B cell (primary cell): ENCODE measurements around the gene INTS7. TPM values are rescaled to one million over a fixed set of nuclear protein-coding genes. Genes with fewer than 3 reads are reported as not detected.

Experiments
- ATAC-seq: fragments of 200-7000 bp; cut with Tn5 transposase; one replicate; pipeline ENCODE4 v1.10.0; 2021; ENCODE audit warnings: low read depth, mild to moderate bottlenecking, moderate number of reproducible peaks, moderate library complexity
- CTCF ChIA-PET: fragments of 350-600 bp; sonication (Branson Sonifier 250); formaldehyde crosslinking; loops from one replicate; lab custom pipeline; 2021; ENCODE audit warnings: antibody characterized with exemption, inconsistent platforms; lab: Charles Lee
- POLR2A ChIA-PET: fragments of 350-600 bp; sonication (Branson Sonifier 250); formaldehyde crosslinking; loops from one replicate; lab custom pipeline; 2021; ENCODE audit warnings: antibody characterized with exemption; lab: Charles Lee
- DNase-seq: peaks from one replicate; pipeline ENCODE4 v3.0.0; 2013
- H2AFZ ChIP-seq: 2 replicates; pipeline ENCODE4 v1.6.1; 2012; ENCODE audit warnings: mild to moderate bottlenecking, low read depth, low read length; ENCODE audit not compliant: insufficient read depth, poor library complexity, severe bottlenecking
- H3K27ac ChIP-seq, 2 donors: 1 replicate in 1 of 2; 2 replicates in 1 of 2; pipeline ENCODE4 v1.5.1; 2012 to 2013; ENCODE audit warnings: low read length in 2 of 2, mild to moderate bottlenecking in 2 of 2, moderate library complexity in 1 of 2
- H3K27me3 ChIP-seq, 4 experiments: fragments of 200-600 bp in 1 of 4; sonication (generic) in 1 of 4; replicated peaks in 1 of 4; 1 replicate in 2 of 4; 2 replicates in 2 of 4; pipeline versions ENCODE4 v1.6.1 to v1.7.0; 2013 to 2016; ENCODE audit warnings: low read length in 3 of 4, mild to moderate bottlenecking in 2 of 4, mixed read lengths in 1 of 4, moderate library complexity in 1 of 4; ENCODE audit not compliant: insufficient read depth in 4 of 4, control insufficient read depth in 3 of 4; ENCODE audit errors: control extremely low read depth in 1 of 4
- H3K36me3 ChIP-seq, 2 experiments: replicated peaks in 1 of 2; 1 replicate in 1 of 2; 2 replicates in 1 of 2; pipeline versions ENCODE4 v1.6.1 to v1.7.1; 2013; ENCODE audit warnings: low read length in 1 of 2; ENCODE audit not compliant: insufficient read depth in 2 of 2, control insufficient read depth in 1 of 2; ENCODE audit errors: control extremely low read depth in 1 of 2, extremely low read depth in 1 of 2
- H3K4me1 ChIP-seq, 2 donors: fragments of 200-600 bp in 1 of 2; sonication (generic) in 1 of 2; 1 replicate in 1 of 2; 2 replicates in 1 of 2; pipeline versions ENCODE4 v1.5.1 to v1.6.1; 2013 to 2017; ENCODE audit warnings: low read length in 2 of 2; ENCODE audit not compliant: control insufficient read depth in 2 of 2, insufficient read depth in 2 of 2
- H3K4me2 ChIP-seq: replicated peaks from 2 replicates; pipeline ENCODE3; 2012; ENCODE audit warnings: mild to moderate bottlenecking, low read depth, low read length; ENCODE audit not compliant: poor library complexity, severe bottlenecking
- H3K4me3 ChIP-seq, 5 experiments: fragments of 200-600 bp in 1 of 5; sonication (generic) in 1 of 5; 1 replicate in 3 of 5; 2 replicates in 2 of 5; pipeline versions ENCODE4 v1.5.1 to v1.7.0; 2011 to 2016; ENCODE audit warnings: low read length in 4 of 5, mild to moderate bottlenecking in 4 of 5, low read depth in 2 of 5, control low read depth in 1 of 5, moderate library complexity in 1 of 5; ENCODE audit not compliant: insufficient read depth in 1 of 5; ENCODE audit errors: control extremely low read depth in 1 of 5, extremely low read depth in 1 of 5
- H3K79me2 ChIP-seq: fragments of 200-600 bp; sonication (generic); one replicate; pipeline ENCODE4 v1.6.0; 2016; ENCODE audit warnings: low read length; ENCODE audit not compliant: control insufficient read depth, insufficient read depth
- H3K9ac ChIP-seq: fragments of 200-600 bp; sonication (generic); 2 replicates; pipeline ENCODE4 v1.6.1; 2017; ENCODE audit warnings: mild to moderate bottlenecking, low read length, moderate library complexity
- H3K9me3 ChIP-seq, 3 donors: one replicate each; pipeline versions ENCODE4 v1.6.1 to v1.7.1; 2013; ENCODE audit warnings: low read length in 2 of 3; ENCODE audit not compliant: control insufficient read depth in 2 of 3, insufficient read depth in 1 of 3; ENCODE audit errors: control extremely low read depth in 1 of 3
- H4K20me1 ChIP-seq: 2 replicates; pipeline ENCODE4 v1.6.0; 2012; ENCODE audit warnings: mild to moderate bottlenecking, low read length; ENCODE audit not compliant: insufficient read depth, control insufficient read depth, poor library complexity, severe bottlenecking
- H3K27ac Mint-ChIP-seq: one replicate; pipeline ENCODE4 v1.8.0; 2021; ENCODE audit warnings: mixed read lengths
- H3K27me3 Mint-ChIP-seq: one replicate; pipeline ENCODE4 v1.8.0; 2021; ENCODE audit warnings: mixed read lengths
- H3K4me1 Mint-ChIP-seq: one replicate; pipeline ENCODE4 v1.8.0; 2021; ENCODE audit warnings: mixed read lengths
- H3K4me3 Mint-ChIP-seq: one replicate; pipeline ENCODE4 v1.8.0; 2021; ENCODE audit warnings: mixed read lengths
- H3K9me3 Mint-ChIP-seq: one replicate; pipeline ENCODE4 v1.8.0; 2022; ENCODE audit warnings: mixed read lengths; ENCODE audit not compliant: insufficient read depth
- EZH2 ChIP-seq: IDR thresholded peaks from 2 replicates; pipeline ENCODE4 v1.6.1; 2012; ENCODE audit warnings: borderline replicate concordance, low read depth, mild to moderate bottlenecking, moderate library complexity, low read length; ENCODE audit not compliant: insufficient read depth, poor library complexity, severe bottlenecking
- WGBS: methylation state at CpG from one replicate; pipeline ENCODE4 v1.1.5; 2013; ENCODE audit warnings: missing lambda C conversion rate; ENCODE audit not compliant: insufficient coverage; 5-methylcytosine and 5-hydroxymethylcytosine counted together
- intact Hi-C: fragments of 100-400 bp; cut with micrococcal nuclease; formaldehyde crosslinking; loops from one replicate; pipeline ENCODE4 v1.10.0; 2022
- polyA plus RNA-seq: library from polyadenylated mRNA; depleted of rRNA; stranded (reverse); fragments of >200 nt; gene quantifications from 2 replicates; pipeline ENCODE4 v1.2.3, GENCODE V29; 2012
- total RNA-seq, 2 donors: library from RNA; stranded (reverse); fragments of 120-200 nt in 1 of 2; gene quantifications; 1 replicate in 1 of 2; 2 replicates in 1 of 2; pipeline versions ENCODE4 v1.2.3 to v1.2.4, GENCODE V29; 2013 to 2022
- TF ChIP-seq, protein P1 (sequence below): fragments of 200-600 bp; IDR thresholded peaks from one replicate; pipeline ENCODE4 v1.8.0; 2022; ENCODE audit warnings: antibody characterized with exemption, mild to moderate bottlenecking

INTS7 gene
- total and polyA plus RNA-seq, 2 donors (not counting 1 experiment from before 2014, with no cell fraction given): 8.3 to 19.2 TPM

DNA sequence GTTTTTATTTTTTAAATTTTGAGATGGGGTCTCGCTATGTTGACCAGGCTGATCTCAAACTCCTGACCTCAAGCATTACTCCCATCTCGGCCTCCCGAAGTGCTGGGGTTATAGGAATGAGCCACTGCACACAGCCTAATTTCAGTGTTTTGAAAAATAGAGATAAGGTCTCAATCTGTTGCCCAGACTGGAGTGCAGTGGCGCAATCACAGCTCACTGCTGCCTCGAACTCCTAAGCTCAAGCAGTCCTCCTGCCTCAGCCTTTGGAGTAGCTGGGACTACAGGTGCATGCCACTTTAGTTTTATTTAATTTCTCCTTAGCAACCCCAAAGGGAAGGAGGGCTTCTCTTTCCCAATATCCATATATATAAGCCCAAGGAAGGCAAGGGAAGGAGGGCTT, 141.0 kb downstream of the INTS7 start:
- no peaks in the 10 kb centered on the region for H3K4me1 ChIP-seq
- ATAC-seq: no peak
- CTCF ChIA-PET: no interaction called here

DNA sequence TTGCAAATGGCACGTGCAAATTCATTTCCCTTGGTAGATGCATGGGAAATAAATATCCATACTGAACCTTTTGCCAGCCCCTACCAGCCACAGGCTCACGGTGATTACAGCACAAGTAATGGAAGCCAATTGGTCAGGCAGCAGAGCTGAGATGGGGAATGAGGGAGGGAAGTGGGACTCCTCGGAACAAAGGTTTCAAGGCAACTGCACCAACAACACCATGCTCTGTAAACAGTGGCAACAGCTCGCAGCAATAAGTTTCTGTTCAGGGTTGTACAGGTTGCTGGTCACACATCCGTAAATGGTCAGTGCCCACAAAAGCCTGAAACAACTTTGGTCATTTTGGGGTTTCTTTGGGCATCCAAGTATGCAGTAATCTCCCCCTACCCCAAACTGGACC, 142.1 kb downstream of the INTS7 start:
- Mint-ChIP-seq H3K27me3 (peaks cover 15% of the 10 kb centered on the region), H3K4me1 (no peaks in the 10 kb centered on the region), H3K9me3 (no peaks in the 10 kb centered on the region), H3K4me3 (no peak overlapping the region), H3K27ac (no peak overlapping the region)
- TF ChIP-seq, protein P1, sequence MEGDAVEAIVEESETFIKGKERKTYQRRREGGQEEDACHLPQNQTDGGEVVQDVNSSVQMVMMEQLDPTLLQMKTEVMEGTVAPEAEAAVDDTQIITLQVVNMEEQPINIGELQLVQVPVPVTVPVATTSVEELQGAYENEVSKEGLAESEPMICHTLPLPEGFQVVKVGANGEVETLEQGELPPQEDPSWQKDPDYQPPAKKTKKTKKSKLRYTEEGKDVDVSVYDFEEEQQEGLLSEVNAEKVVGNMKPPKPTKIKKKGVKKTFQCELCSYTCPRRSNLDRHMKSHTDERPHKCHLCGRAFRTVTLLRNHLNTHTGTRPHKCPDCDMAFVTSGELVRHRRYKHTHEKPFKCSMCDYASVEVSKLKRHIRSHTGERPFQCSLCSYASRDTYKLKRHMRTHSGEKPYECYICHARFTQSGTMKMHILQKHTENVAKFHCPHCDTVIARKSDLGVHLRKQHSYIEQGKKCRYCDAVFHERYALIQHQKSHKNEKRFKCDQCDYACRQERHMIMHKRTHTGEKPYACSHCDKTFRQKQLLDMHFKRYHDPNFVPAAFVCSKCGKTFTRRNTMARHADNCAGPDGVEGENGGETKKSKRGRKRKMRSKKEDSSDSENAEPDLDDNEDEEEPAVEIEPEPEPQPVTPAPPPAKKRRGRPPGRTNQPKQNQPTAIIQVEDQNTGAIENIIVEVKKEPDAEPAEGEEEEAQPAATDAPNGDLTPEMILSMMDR: no peak
- no peak for TF ChIP-seq EZH2
- intact Hi-C loops: no loop called here
- 94% methylated on average over 2 of the region's 5 CpGs for WGBS
- H3K9ac ChIP-seq: no peak overlapping the region
- H3K36me3 ChIP-seq: no peaks in the 10 kb centered on the region
- no peak overlapping the region for H3K4me2 ChIP-seq
- ChIA-PET CTCF (interaction anchor here (1.2 kb wide), 1 partner anchor 24 kb away, joined by 4 read pairs; no protein-coding TSS in a partner anchor), POLR2A (no interaction called here)
- no peaks in the 10 kb centered on the region for H4K20me1 ChIP-seq
- H2AFZ ChIP-seq: no peak overlapping the region
- H3K79me2 ChIP-seq: no peaks in the 10 kb centered on the region
- ATAC-seq (no peak), DNase-seq (no peak)
- H3K27me3 ChIP-seq: no peaks in the 10 kb centered on the region
- no peak overlapping the region for H3K4me3 ChIP-seq
- H3K4me1 ChIP-seq: no peaks in the 10 kb centered on the region
- peaks cover 0 to 2% (median 0%) of the 10 kb centered on the region in 3 donors for H3K9me3 ChIP-seq
- H3K27ac ChIP-seq: no peak overlapping the region

More for the DNA sequence above, 141.0 kb downstream of the INTS7 start:
- TF ChIP-seq EZH2: no peak
- TF ChIP-seq, protein P1: no peak
- no peak for DNase-seq
- intact Hi-C loops: no loop called here
- no peaks in the 10 kb centered on the region for H3K27me3 ChIP-seq
- H3K27ac Mint-ChIP-seq: no peak overlapping the region
- H2AFZ ChIP-seq: no peak overlapping the region
- H3K9me3 ChIP-seq: peaks cover 0 to under 1% (median 0%) of the 10 kb centered on the region in 3 donors
- H3K4me3 ChIP-seq: no peak overlapping the region
- no peaks in the 10 kb centered on the region for H3K4me1 Mint-ChIP-seq
- no peaks in the 10 kb centered on the region for H3K36me3 ChIP-seq
- no peaks in the 10 kb centered on the region for H3K79me2 ChIP-seq
- no peak overlapping the region for H3K4me2 ChIP-seq
- H3K9ac ChIP-seq: no peak overlapping the region
- no peaks in the 10 kb centered on the region for H4K20me1 ChIP-seq
- no peak overlapping the region for H3K27ac ChIP-seq
- no peak overlapping the region for H3K4me3 Mint-ChIP-seq
- H3K27me3 Mint-ChIP-seq: peaks cover 15% of the 10 kb centered on the region
- POLR2A ChIA-PET: no interaction called here
- 85% methylated on average over 2 of the region's 5 CpGs for WGBS
- H3K9me3 Mint-ChIP-seq: no peaks in the 10 kb centered on the region
